Endothelial cell (in vitro differentiated cells): ENCODE results near the gene KCNJ4. TPM values are rescaled to one million over a fixed set of nuclear protein-coding genes. Genes with fewer than 3 reads are reported as not detected.

ENCODE experiments used
- DNase-seq: peaks from one replicate; pipeline ENCODE4 v3.0.0; 2021; ENCODE audit warnings: low spot score
- H3K27ac Mint-ChIP-seq: one replicate; pipeline ENCODE4 v1.8.0; 2021; ENCODE audit warnings: mixed read lengths, inconsistent platforms; ENCODE audit not compliant: unreplicated experiment
- H3K27me3 Mint-ChIP-seq: one replicate; pipeline ENCODE4 v1.8.0; 2021; ENCODE audit warnings: mild to moderate bottlenecking, moderate library complexity, mixed read lengths, inconsistent platforms; ENCODE audit not compliant: unreplicated experiment
- H3K36me3 Mint-ChIP-seq: one replicate; pipeline ENCODE4 v1.8.0; 2021; ENCODE audit warnings: mild to moderate bottlenecking, low read depth, mixed read lengths, inconsistent platforms; ENCODE audit not compliant: unreplicated experiment
- H3K4me1 Mint-ChIP-seq: one replicate; pipeline ENCODE4 v1.8.0; 2021; ENCODE audit warnings: mild to moderate bottlenecking, mixed read lengths, inconsistent platforms; ENCODE audit not compliant: unreplicated experiment
- H3K4me3 Mint-ChIP-seq: one replicate; pipeline ENCODE4 v1.8.0; 2021; ENCODE audit warnings: mild to moderate bottlenecking, mixed read lengths, inconsistent platforms; ENCODE audit not compliant: unreplicated experiment
- H3K9me3 Mint-ChIP-seq: one replicate; pipeline ENCODE4 v1.8.0; 2021; ENCODE audit warnings: mixed read lengths, inconsistent platforms; ENCODE audit not compliant: unreplicated experiment
- total RNA-seq: library from RNA; stranded (reverse); fragmentation: NEBNext Ultra II Directional; extraction: Animal tissue kit (Norgen Biotek cat#: 25700); gene quantifications from one replicate; pipeline ENCODE4 v1.2.1, GENCODE V29; 2021; ENCODE audit not compliant: unreplicated experiment
- TF ChIP-seq, protein P1 (sequence below): fragments of 200-600 bp; sonication (generic); IDR thresholded peaks from one replicate; pipeline ENCODE4 v1.5.0; 2021; ENCODE audit warnings: antibody characterized with exemption; ENCODE audit not compliant: unreplicated experiment

Gene KCNJ4
- total RNA-seq, 1 donor from 2014 or later = 0.21 TPM

GRCh38 chr22:38432264-38432663 lies 22.7 kb downstream of the KCNJ4 start:
- no peaks in the 10 kb centered on the region for H3K36me3 Mint-ChIP-seq
- DNase-seq = no peak
- no peak overlapping the region for H3K27ac Mint-ChIP-seq
- H3K4me3 Mint-ChIP-seq = no peak overlapping the region
- TF ChIP-seq, protein P1, sequence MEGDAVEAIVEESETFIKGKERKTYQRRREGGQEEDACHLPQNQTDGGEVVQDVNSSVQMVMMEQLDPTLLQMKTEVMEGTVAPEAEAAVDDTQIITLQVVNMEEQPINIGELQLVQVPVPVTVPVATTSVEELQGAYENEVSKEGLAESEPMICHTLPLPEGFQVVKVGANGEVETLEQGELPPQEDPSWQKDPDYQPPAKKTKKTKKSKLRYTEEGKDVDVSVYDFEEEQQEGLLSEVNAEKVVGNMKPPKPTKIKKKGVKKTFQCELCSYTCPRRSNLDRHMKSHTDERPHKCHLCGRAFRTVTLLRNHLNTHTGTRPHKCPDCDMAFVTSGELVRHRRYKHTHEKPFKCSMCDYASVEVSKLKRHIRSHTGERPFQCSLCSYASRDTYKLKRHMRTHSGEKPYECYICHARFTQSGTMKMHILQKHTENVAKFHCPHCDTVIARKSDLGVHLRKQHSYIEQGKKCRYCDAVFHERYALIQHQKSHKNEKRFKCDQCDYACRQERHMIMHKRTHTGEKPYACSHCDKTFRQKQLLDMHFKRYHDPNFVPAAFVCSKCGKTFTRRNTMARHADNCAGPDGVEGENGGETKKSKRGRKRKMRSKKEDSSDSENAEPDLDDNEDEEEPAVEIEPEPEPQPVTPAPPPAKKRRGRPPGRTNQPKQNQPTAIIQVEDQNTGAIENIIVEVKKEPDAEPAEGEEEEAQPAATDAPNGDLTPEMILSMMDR = no peak
- H3K9me3 Mint-ChIP-seq = no peaks in the 10 kb centered on the region
- no peaks in the 10 kb centered on the region for H3K4me1 Mint-ChIP-seq
- peaks cover 9% of the 10 kb centered on the region for H3K27me3 Mint-ChIP-seq

DNA sequence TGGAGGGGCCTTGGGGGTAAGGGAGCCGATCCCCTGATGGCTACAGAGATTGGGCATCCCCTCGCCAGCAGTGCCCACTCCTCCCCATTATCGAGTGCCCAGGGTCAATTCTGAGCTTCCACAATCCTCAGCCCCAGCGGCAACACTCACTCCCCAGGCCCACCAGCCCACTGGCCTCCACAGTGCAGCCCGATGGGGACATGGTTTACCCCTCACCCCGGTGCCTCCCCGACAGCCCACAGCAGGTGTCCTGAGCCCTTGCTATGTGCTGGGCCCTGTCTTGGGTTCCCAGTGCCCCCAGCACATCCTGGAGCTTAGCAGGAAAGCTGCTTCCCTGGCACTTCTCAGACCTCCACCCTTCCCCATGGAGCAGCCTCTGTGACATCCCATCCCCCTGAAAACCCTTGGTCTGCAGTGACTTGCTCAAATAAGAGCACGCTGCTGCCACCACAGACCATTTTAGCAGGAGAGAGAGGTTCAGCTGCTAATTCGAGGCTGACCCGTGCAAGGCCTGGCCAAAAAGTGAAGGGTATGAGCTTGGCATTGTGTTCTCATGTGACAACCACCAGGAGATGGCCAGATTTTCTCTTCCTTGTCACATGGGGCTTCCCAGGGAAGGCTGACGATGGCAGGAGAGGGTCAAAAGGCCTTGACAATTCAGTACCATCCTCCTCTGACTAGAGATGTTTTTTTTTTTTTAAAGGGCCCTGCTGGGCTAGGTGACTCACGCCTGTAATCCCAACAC lies 23.6 kb downstream of the KCNJ4 start:
- no peak overlapping the region for H3K27ac Mint-ChIP-seq
- no peaks in the 10 kb centered on the region for H3K4me1 Mint-ChIP-seq
- no peaks in the 10 kb centered on the region for H3K36me3 Mint-ChIP-seq
- no peaks in the 10 kb centered on the region for H3K9me3 Mint-ChIP-seq
- H3K27me3 Mint-ChIP-seq = peaks cover 9% of the 10 kb centered on the region
- TF ChIP-seq, protein P1 = no peak
- DNase-seq = no peak
- H3K4me3 Mint-ChIP-seq = no peak overlapping the region

GRCh38 chr22:38429499-38430068 lies 25.4 kb downstream of the KCNJ4 start:
- H3K4me3 Mint-ChIP-seq = no peak overlapping the region
- DNase-seq = no peak
- TF ChIP-seq, protein P1 = no peak
- no peaks in the 10 kb centered on the region for H3K4me1 Mint-ChIP-seq
- H3K27ac Mint-ChIP-seq = no peak overlapping the region
- no peaks in the 10 kb centered on the region for H3K9me3 Mint-ChIP-seq
- H3K36me3 Mint-ChIP-seq = no peaks in the 10 kb centered on the region
- peaks cover 9% of the 10 kb centered on the region for H3K27me3 Mint-ChIP-seq

- TF ChIP-seq, protein P1 = no peak
- H3K4me1 Mint-ChIP-seq = peaks cover 2% of the 10 kb centered on the region
- H3K27me3 Mint-ChIP-seq = peaks cover 9% of the 10 kb centered on the region
- H3K9me3 Mint-ChIP-seq = no peaks in the 10 kb centered on the region
- no peak overlapping the region for H3K27ac Mint-ChIP-seq
- no peaks in the 10 kb centered on the region for H3K36me3 Mint-ChIP-seq
- no peak for DNase-seq
- H3K4me3 Mint-ChIP-seq = no peak overlapping the region
Observed at GRCh38 chr22:38428714-38429113, 26.3 kb downstream of the KCNJ4 start.

- TF ChIP-seq, protein P1 = no peak
- DNase-seq = no peak
- H3K4me1 Mint-ChIP-seq = peaks cover 2% of the 10 kb centered on the region
- no peak overlapping the region for H3K27ac Mint-ChIP-seq
- no peaks in the 10 kb centered on the region for H3K36me3 Mint-ChIP-seq
- no peaks in the 10 kb centered on the region for H3K9me3 Mint-ChIP-seq
- H3K4me3 Mint-ChIP-seq = no peak overlapping the region
- H3K27me3 Mint-ChIP-seq = peaks cover 9% of the 10 kb centered on the region
Observed at GRCh38 chr22:38427940-38428339, 27.1 kb downstream of the KCNJ4 start.
